Hindlimb muscle (tissue), 1 donor: ENCODE results near the gene PIGU. TPM values are rescaled to one million over a fixed set of nuclear protein-coding genes. Genes with fewer than 3 reads are reported as not detected.
"Not testable (repeated sequence)": the region's sequence is repeated elsewhere in the genome, so short reads cannot be mapped to it uniquely, and the experiment has no call there.

Experiments used
- DNase-seq: peaks from one replicate; pipeline ENCODE4 v3.0.0-alpha.2; 2013
- polyA plus RNA-seq: library from polyadenylated mRNA; unstranded; fragments of 120-200 nt; gene quantifications from one replicate; pipeline ENCODE4 v1.2.1, GENCODE V29; 2013; ENCODE audit not compliant: insufficient read length

Gene PIGU
- polyA plus RNA-seq, 1 donor: 21.9 TPM

- no peak for DNase-seq
These were observed 144.6 kb downstream of the PIGU start for GRCh38 chr20:34532320-34532719.

- no peak for DNase-seq
These were observed 145.2 kb downstream of the PIGU start for GRCh38 chr20:34531608-34532265.

GRCh38 chr20:34530342-34530741 is 146.6 kb downstream of the PIGU start:
- DNase-seq: no peak

GRCh38 chr20:34529742-34530141 is 147.2 kb downstream of the PIGU start:
- no peak for DNase-seq

- no peak for DNase-seq
These were observed 148.0 kb downstream of the PIGU start for GRCh38 chr20:34528921-34529297.

GRCh38 chr20:34527016-34527415 is 149.9 kb downstream of the PIGU start:
- no peak for DNase-seq

- no peak for DNase-seq
These were observed 150.4 kb downstream of the PIGU start for GRCh38 chr20:34526466-34526865.

GRCh38 chr20:34525709-34526416 is 151.0 kb downstream of the PIGU start:
- DNase-seq: peak; percentile 38

GRCh38 chr20:34525342-34525708 is 151.6 kb downstream of the PIGU start:
- no peak for DNase-seq

- DNase-seq: no peak
These were observed 152.5 kb downstream of the PIGU start for GRCh38 chr20:34524426-34524825.

GRCh38 chr20:34522969-34523871 is 153.7 kb downstream of the PIGU start:
- peak; percentile 22 for DNase-seq

- DNase-seq: not testable (repeated sequence)
These were observed 157.1 kb downstream of the PIGU start for GRCh38 chr20:34519841-34520240.

GRCh38 chr20:34518863-34519262 is 158.0 kb downstream of the PIGU start:
- not testable (repeated sequence) for DNase-seq

GRCh38 chr20:34517114-34517505 is 159.8 kb downstream of the PIGU start:
- DNase-seq: no peak

GRCh38 chr20:34516247-34517113 is 160.4 kb downstream of the PIGU start, which contains the start of gene DYNLRB1:
Gene DYNLRB1, plus strand, starts transcription at chr20:34516422. Its CDS starts 37 bp downstream, at chr20:34516459.
- peak; percentile 97 for DNase-seq

GRCh38 chr20:34515484-34516246 is 161.2 kb downstream of the PIGU start:
- DNase-seq: peak; percentile 23

- no peak for DNase-seq
These were observed 161.9 kb downstream of the PIGU start for GRCh38 chr20:34514897-34515483.

GRCh38 chr20:34514034-34514433 is 162.9 kb downstream of the PIGU start:
- DNase-seq: not testable (repeated sequence)

- no peak for DNase-seq
These were observed 163.9 kb downstream of the PIGU start for GRCh38 chr20:34512955-34513419.

- DNase-seq: no peak
These were observed 164.5 kb downstream of the PIGU start for GRCh38 chr20:34512266-34512954.
